ENCODE data around the gene LRRC27.

LRRC27 gene

DNA sequence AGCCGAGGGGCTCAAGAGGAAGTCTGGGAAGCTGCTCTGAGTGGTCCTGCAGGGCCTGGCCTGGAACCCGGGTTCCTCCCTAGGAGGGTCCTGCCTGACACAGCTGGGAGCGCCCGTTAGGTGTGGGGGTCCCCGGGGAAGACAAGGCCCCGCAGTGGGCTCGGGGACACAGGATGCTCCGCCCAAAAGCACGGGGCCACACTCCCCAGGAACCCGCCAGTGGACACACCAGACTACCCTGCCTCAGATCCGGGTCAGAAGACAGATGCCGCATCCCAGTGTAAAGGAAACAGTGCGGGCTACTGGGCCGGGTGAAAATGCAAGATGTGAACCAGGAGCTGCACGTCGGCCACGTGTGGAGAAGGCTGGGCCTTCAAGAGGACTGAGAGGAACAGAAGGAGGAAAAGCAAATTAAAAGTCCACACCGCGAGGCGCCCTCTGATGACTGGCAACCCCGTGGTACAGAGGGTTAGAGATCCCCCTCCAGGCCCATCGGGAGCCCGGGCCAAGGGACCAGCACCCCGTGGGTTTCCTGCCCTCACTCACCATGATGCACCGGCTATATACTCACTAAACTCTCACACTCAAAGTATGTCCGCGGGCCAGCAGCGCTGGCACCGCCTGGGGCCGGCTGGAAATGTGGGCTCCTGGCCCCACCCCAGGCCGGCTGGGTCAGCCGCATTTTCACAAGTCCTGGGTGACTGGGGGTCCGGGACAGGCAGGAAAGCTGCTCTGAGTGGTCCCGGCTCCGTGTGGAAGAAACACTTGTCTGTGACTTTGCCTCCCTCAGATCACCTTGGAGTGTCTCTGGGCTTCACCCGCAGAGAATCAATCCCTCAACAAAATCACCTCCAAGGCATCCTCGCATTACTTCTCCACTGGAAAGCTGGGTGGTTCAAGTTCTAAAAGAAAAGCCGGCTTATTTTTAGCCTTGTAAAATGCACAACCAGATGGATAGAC is 30.3 kb upstream of the LRRC27 start:
- DNase-seq (ENCODE audit: low read depth), result no peak

DNA sequence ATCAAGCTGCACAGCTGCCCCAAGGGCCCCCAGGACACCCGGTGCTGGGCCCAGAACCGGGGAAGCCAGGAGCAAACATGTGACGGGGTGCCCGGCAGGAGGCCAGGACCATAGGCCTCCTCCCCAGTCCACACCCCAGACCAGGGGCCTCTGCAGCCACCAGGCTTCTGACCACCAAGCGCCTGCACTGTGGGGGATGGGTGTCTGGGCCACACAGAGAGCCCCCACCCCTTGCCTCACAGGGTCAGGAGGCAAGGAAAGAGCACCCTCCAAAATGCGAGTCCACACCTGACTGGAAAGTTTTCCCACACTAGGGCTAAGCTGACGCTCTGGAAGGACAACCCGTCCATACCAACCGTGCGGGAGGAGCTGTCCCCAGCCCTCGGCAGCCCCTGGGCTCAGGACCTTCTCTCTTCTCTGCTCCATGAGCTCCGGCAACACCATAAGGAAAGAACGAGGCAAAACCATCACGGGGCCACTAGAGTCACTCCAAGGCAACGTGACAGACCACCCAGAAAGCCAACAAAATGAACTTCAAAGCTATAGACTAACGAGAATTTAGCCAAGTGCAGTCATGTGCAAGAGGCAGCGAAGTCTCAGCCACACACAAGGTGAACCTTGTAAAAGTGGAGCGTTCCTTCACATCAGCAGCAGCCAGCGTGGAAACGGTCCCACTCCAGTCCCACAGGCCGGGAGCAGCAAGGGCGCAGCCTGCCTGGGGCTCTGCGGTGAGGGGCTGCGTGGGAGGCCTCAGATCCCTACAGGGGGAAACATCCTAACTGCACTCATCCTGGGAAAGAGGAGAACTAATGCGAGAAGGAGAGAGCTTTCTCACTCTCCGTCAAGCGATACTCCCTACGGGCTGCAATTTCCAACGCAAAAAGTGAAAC is 29.3 kb upstream of the LRRC27 start:
- no peak for DNase-seq (ENCODE audit: low read depth)

DNA sequence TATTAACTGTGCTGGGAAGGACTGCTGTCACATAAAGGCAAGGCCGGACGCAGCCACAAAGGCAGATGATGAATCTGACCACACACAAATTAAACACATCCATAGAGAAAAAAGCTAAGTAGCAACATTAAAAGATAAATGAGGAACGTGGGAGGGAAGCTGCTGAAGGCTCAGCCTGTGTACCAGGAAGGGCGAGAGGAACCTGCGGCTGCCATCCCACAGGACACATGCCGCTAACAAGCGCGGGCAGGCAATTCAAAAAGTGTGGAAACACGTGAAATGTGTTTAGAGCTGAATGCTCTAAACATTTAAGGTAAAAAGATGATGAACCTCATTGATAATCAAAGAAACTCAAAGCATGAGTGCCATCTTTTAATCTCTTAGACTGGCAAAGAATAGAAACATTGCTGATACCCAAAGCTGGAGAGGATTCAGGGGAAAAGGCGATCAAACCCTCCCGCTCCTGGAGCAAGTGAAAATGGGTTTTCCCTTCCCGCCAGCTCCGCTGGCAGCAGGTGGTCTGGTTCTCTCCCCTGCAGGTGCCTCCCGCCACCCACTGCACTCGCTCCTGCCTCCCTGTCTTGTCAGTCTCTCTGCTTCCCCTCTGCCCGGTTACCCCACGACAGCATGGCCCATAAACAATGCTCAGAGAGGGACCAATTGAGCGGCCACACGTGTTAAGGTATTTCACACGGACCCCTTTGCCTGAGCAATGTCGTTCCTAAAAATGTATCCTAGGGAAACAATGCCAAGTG is 28.5 kb upstream of the LRRC27 start:
- DNase-seq (ENCODE audit: low read depth), result no peak

- no peak for DNase-seq (ENCODE audit: low read depth)
Measured at GRCh38 chr10:132304756-132305509, 27.1 kb upstream of the LRRC27 start.

GRCh38 chr10:132305654-132306342 is 26.2 kb upstream of the LRRC27 start:
- DNase-seq (ENCODE audit: low read depth), result no peak

GRCh38 chr10:132306343-132306685 is 25.7 kb upstream of the LRRC27 start:
- no peak for DNase-seq (ENCODE audit: low read depth)

DNA sequence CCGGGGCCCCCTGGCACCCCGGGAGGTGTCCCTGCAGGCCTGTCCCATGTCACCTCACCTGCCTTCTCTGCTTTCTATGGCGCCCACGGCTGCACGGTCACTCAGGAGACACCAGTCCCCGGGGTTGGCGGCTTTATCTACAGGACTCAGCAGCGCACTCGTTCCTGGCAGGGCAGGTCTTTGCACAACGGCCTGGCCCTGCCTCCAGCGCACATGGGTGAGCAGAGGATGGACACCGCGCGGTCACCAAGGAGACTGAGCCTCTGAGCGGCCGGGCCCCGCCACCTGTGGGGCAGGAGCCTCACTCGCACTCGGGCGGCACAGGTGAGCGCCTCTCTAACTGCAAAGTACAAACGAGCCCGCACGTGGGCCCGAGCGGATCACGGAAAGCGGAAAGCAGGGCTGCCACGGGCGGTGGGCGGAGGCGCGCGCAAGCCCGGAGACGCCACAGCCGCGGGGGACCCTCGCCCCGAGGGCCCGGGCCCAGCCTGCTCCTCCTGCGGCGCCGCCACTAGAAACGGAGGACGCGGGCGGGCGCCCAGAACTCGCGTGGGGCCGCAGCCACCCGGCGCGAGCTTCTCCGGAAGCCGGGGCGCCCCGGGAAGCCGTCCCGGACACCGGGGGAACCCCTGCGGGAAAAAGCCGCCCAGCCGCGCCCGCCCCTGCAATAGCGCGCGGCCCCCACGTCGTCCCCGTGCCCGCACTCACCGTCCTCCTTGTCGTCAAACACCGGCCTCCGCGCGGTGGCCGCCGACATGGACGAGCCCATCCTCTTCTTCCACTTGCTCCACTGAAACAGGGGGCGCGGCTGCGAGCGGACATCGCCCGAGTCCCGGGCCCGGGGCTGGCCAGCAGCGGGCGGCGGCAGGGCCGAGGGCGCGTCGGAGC is 24.9 kb upstream of the LRRC27 start:
- no peak for DNase-seq (ENCODE audit: low read depth)

DNA sequence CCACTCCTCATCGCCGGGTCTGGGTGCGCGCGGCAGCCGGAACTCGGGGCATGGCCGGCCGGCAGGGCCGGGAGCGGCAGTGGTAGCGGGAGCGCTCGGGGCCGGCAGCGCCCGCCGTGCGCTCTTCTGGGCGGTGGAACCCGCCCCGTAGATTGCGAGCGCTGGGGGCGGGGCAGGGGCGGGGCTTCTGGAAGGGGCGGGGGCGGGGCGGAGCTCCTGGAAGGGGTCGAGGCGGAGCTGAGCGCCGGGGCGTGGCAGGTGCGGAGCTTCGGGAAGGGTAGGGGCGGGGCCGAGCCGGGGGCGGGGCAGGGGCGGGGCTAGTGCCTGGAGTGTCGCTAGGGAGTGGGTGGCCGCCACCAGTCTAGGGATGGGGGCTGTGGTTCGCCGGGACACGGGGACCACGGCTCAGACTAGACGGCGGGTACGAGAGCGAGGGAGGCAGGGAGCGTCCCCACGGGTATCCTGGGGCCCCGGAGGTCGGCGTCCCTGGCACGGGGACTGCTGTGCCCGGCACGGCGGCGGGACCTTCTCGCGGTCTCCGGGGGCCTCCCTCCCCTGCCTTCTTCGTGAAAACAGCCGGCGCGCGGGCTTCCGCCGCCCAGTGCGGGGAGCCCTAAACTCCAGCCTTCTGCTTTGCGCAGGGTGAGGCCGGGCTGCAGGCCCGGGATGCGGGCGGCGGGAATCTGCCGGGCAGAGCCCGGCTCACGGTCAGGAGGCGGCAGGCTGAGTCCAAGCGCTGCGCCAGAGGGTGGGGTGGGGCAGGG is 24.0 kb upstream of the LRRC27 start, which contains the start of gene STK32C:
TSS of gene STK32C (minus strand) at position 128 of the 764 bp plus-strand sequence. CDS start at position 11, 117 bp downstream.
- DNase-seq (ENCODE audit: low read depth), result peak; percentile 78

- no peak for DNase-seq (ENCODE audit: low read depth)
Measured at GRCh38 chr10:132308587-132309470, 23.2 kb upstream of the LRRC27 start.

DNA sequence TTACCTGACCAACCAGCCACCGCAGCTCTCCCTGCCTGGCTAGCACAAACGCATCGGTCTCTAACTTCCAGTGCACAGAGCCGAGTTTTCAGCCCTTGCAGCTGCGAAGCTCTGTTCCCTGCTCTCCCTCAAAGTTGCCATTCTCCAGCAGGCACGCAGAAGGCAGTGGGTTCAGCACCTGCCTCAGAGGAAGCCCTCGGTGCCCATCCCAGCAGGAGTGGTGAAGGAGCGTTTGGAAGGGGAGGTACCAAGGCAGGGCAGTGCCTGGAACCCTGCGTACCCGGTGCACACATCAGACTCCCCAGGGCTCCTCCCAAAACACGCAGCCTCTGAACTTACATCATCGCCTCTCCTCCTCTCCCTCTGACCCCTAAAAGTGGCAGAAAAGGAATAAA is 22.5 kb upstream of the LRRC27 start:
- DNase-seq (ENCODE audit: low read depth), result no peak

- DNase-seq (ENCODE audit: low read depth), result no peak
Measured at GRCh38 chr10:132309879-132310591, 22.0 kb upstream of the LRRC27 start.

DNA sequence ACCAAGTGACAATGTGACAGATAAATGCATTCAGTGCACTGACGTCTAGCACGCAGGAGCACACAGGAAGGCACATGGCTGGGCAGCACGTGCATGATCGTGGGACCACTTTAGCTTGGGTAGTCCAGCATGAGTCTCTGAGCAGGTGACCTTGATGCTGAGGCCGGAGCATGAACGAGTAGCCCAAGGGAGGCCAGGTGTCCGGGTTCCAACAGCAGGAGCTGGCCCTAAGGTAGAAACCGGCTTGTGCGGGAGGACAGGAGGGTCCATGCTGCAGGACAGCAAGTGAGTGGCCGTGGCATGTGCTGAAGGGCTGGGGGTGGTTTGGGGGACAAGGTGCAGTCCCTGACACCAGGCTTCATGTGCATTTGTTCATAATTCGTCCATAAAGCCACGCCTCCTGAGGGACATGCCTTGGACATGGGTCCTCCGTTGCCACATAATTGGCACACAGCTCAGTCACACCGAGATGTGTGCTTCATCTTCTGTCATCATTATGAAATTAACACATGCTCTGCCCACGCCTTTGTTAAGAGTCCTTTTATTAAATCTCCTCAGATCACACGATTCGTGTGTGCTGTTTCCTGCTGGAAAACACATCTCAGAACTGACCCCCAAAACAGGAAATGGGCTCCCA is 21.2 kb upstream of the LRRC27 start:
- DNase-seq (ENCODE audit: low read depth), result no peak

DNA sequence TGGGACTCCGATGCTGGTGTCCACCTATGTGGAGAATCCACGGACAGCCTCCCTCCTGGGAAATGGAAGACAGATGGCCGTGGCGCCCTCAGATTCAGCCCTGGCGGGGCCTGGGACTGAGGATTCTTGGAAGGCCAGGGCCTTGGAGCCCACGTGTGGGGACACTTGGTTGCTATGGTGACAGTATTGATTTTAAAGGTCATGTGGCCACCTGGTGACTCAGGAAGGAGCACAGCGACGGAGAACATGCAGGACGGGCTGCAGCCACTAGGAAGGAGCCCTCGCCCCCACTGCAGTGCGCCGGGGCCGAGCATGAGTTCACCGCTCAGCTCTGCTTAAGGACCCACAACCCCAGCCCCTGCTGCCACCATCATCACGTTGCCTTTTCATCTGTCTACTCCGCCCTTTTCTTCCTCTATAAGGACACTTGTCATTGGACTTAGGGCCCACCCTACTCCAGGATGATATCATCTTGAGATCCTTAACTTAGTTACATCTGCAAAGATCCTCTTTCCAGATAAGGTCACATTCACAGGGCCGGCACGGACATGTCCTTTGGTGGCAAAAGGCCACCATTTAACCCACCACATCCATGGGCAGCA is 20.6 kb upstream of the LRRC27 start:
- no peak for DNase-seq (ENCODE audit: low read depth)

GRCh38 chr10:132313305-132313704 is 18.7 kb upstream of the LRRC27 start:
- DNase-seq (ENCODE audit: low read depth), result no peak

DNA sequence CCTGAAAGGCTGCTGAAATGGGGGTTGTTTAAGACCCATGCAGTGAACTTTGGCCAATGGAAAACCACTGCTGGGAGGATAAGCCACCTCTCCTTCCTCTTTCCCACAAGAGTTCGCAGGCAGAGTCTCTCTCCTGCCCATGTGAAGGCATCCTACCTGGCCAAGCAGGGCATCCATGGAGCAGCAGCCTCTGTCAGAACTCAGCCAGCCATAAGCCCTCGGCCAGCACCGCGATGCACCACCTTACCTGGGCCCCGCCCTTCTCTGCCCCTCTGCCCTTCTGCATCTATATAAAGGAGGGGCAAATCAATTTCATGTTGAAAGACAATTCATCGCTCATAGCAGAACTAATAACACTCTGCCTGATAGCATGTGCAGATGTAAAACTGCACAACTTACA is 18.1 kb upstream of the LRRC27 start:
- DNase-seq (ENCODE audit: low read depth), result no peak

DNA sequence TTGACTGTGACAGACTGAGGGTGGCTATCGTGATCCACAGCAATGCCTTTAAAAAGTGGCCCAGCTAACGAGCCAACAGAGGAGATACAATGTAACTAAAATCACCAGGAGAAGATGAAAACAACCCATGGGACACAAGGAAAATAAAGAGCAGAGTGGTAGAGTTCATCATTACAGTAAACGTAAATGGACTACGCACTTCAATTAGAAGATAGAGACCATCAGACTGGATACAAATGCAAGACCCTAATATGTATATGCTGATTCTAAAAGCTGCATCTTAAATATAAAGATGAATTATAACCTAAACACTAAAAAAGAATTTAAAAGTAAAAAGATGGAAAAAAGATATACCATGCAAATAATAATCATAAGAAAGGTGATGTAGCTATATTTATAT is 17.7 kb upstream of the LRRC27 start:
- DNase-seq (ENCODE audit: low read depth), result no peak

All from stimulated activated CD8-positive, alpha-beta memory T cell treated with anti-CD3 and anti-CD28 coated beads, Interleukin-15, amount 100 ng/mL, for 1 hour (primary cell).